A673 (cell line): Measurements from ENCODE around the gene ADAP2. TPM values are rescaled to one million over a fixed set of nuclear protein-coding genes. Genes with fewer than 3 reads are reported as not detected.

Source experiments
- BruUV-seq: library from RNA; stranded (reverse); fragments of 400-500 nt; replicated peaks from 2 replicates; lab custom pipeline; 2021; lab: Mats Ljungman, UMichigan
- CTCF ChIA-PET: fragments of 300-600 bp; sonication (Branson Sonifier 250); formaldehyde crosslinking; loops from one replicate; lab custom pipeline; 2022; ENCODE audit warnings: antibody characterized with exemption; lab: Charles Lee
- POLR2A ChIA-PET: fragments of 300-600 bp; sonication (Branson Sonifier 250); formaldehyde crosslinking; loops from one replicate; lab custom pipeline; 2022; ENCODE audit warnings: antibody characterized with exemption; ENCODE audit not compliant: low non-redundant PET; lab: Charles Lee
- DNase-seq: peaks from one replicate; pipeline ENCODE4 v3.0.0-alpha.2; 2015; ENCODE audit warnings: low spot score
- H3K27ac ChIP-seq: fragments of 200-600 bp; sonication (generic); 2 replicates; pipeline ENCODE4 v1.5.1; 2016; ENCODE audit warnings: mixed run types, low read depth, mild to moderate bottlenecking, mixed read lengths, antibody characterized with exemption, low read length; ENCODE audit not compliant: poor library complexity, severe bottlenecking
- H3K27me3 ChIP-seq: fragments of 200-600 bp; sonication (generic); replicated peaks from 2 replicates; pipeline ENCODE4 v1.6.1; 2017; ENCODE audit warnings: mixed run types, low read depth, mild to moderate bottlenecking, mixed read lengths, antibody characterized with exemption, low read length; ENCODE audit not compliant: insufficient read depth, poor library complexity
- H3K36me3 ChIP-seq: fragments of 200-600 bp; sonication (generic); 2 replicates; pipeline ENCODE4 v1.6.1; 2016; ENCODE audit warnings: mixed run types, mild to moderate bottlenecking, mixed read lengths, antibody characterized with exemption, low read length; ENCODE audit not compliant: insufficient read depth, poor library complexity, severe bottlenecking
- H3K4me1 ChIP-seq: fragments of 200-600 bp; sonication (generic); 2 replicates; pipeline ENCODE4 v1.6.1; 2017; ENCODE audit warnings: mixed run types, mild to moderate bottlenecking, mixed read lengths, antibody characterized with exemption, low read length; ENCODE audit not compliant: insufficient read depth, poor library complexity, severe bottlenecking
- H3K4me3 ChIP-seq: fragments of 200-600 bp; sonication (generic); 2 replicates; pipeline ENCODE4 v1.5.1; 2016; ENCODE audit warnings: low read depth, mixed run types, mild to moderate bottlenecking, mixed read lengths, low read length; ENCODE audit not compliant: poor library complexity, severe bottlenecking
- H3K9me3 ChIP-seq: fragments of 200-600 bp; sonication (generic); 2 replicates; pipeline ENCODE4 v1.6.1; 2016; ENCODE audit warnings: mixed run types, low read depth, mild to moderate bottlenecking, mixed read lengths, antibody characterized with exemption, low read length; ENCODE audit not compliant: poor library complexity, severe bottlenecking
- CTCF ChIP-seq: fragments of 300-800, 200-600 bp; sonication (generic); conservative IDR thresholded peaks from 2 replicates; pipeline ENCODE4 v1.5.1; 2017; ENCODE audit warnings: low read depth, mild to moderate bottlenecking, antibody characterized with exemption, low read length, moderate library complexity, mixed read lengths
- EZH2 ChIP-seq: fragments of 200-600 bp; sonication (generic); IDR thresholded peaks from 2 replicates; pipeline ENCODE4 v1.6.1; 2017; ENCODE audit warnings: borderline replicate concordance, low read depth, mild to moderate bottlenecking, mixed read lengths, antibody characterized with exemption, low read length; ENCODE audit not compliant: poor library complexity, severe bottlenecking
- intact Hi-C: fragments of 100-400 bp; cut with micrococcal nuclease; formaldehyde crosslinking; loops from one replicate; pipeline ENCODE4 v1.10.0; 2022; ENCODE audit not compliant: unreplicated experiment
- total RNA-seq: library from RNA; stranded (reverse); gene quantifications from 2 replicates; pipeline ENCODE4 v1.2.3, GENCODE V29; 2021

ADAP2 gene
- total RNA-seq, 1 experiment from 2014 or later = not detected

- ChIA-PET CTCF (no interaction called here), POLR2A (no interaction called here)
- Histone ChIP-seq H3K27me3 (no peaks in the 10 kb centered on the region), H3K27ac (no peak overlapping the region), H3K36me3 (no peaks in the 10 kb centered on the region), H3K9me3 (no peaks in the 10 kb centered on the region), H3K4me3 (no peak overlapping the region), H3K4me1 (no peaks in the 10 kb centered on the region)
- intact Hi-C loops = no loop called here
- TF ChIP-seq CTCF (no peak), EZH2 (no peak)
- DNase-seq = no peak
- no TSS peak for BruUV-seq
Measured at GRCh38 chr17:30992551-30992950, 70.8 kb downstream of the ADAP2 start.

DNA sequence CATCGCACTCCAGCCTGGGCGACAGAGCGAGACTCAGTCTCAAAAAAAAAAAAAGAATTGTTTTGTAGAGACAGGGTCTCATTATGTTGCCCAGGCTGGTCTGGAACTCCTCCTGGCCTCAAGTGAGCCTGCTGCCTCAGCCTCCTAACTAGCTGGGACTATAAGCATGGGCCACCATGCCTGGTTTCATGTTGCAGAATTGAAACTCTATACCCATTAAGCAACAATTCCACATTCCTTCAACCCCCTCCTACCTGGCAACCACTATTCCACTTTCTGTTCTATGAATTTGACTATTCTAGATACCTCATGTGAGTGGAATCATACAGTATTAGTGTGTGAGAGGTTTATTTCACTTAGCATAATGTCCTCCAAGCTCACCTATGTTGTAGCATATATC, 73.6 kb downstream of the ADAP2 start:
- no peaks in the 10 kb centered on the region for H3K4me1 ChIP-seq
- no TSS peak for BruUV-seq
- ChIA-PET POLR2A (no interaction called here), CTCF (no interaction called here)
- intact Hi-C loops = no loop called here
- no peaks in the 10 kb centered on the region for H3K36me3 ChIP-seq
- H3K9me3 ChIP-seq = no peaks in the 10 kb centered on the region
- TF ChIP-seq EZH2 (no peak), CTCF (no peak)
- H3K4me3 ChIP-seq = no peak overlapping the region
- H3K27ac ChIP-seq = no peak overlapping the region
- no peaks in the 10 kb centered on the region for H3K27me3 ChIP-seq
- DNase-seq = no peak

DNA sequence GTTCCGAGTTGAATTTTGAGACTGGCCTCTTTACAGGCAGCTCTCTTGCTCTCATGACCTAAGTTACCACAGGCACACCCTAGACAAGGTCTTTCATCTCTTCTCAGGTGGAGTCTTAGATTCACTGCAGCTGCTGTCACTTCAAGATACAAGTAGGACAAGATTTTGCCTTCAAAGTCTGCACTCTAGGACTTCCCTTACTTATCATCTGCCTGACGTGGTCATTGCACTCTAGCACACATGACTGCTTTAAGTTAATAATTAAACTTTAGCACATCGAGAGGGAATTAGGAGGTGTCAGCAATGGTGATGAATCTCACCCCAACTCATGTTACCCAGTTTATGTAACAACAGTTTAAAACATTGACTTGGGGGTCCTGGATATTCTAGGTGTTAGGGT, 74.7 kb downstream of the ADAP2 start:
- POLR2A ChIA-PET = no interaction called here
- no peak for TF ChIP-seq CTCF
- TF ChIP-seq EZH2 = no peak
- no peak for DNase-seq
- CTCF ChIA-PET = no interaction called here
- Histone ChIP-seq H3K4me3 (no peak overlapping the region), H3K36me3 (no peaks in the 10 kb centered on the region), H3K9me3 (no peaks in the 10 kb centered on the region), H3K4me1 (no peaks in the 10 kb centered on the region), H3K27me3 (no peaks in the 10 kb centered on the region), H3K27ac (no peak overlapping the region)
- intact Hi-C loops = no loop called here
- no TSS peak for BruUV-seq
